Measurements from ENCODE around the gene GPRASP2.
A peak's percentile ranks its signal among the peaks of the same experiment; 100 is the strongest.
"Not testable (repeated sequence)": the region's sequence is repeated elsewhere in the genome, so short reads cannot be mapped to it uniquely, and the experiment has no call there.

The GPRASP2 gene

DNA sequence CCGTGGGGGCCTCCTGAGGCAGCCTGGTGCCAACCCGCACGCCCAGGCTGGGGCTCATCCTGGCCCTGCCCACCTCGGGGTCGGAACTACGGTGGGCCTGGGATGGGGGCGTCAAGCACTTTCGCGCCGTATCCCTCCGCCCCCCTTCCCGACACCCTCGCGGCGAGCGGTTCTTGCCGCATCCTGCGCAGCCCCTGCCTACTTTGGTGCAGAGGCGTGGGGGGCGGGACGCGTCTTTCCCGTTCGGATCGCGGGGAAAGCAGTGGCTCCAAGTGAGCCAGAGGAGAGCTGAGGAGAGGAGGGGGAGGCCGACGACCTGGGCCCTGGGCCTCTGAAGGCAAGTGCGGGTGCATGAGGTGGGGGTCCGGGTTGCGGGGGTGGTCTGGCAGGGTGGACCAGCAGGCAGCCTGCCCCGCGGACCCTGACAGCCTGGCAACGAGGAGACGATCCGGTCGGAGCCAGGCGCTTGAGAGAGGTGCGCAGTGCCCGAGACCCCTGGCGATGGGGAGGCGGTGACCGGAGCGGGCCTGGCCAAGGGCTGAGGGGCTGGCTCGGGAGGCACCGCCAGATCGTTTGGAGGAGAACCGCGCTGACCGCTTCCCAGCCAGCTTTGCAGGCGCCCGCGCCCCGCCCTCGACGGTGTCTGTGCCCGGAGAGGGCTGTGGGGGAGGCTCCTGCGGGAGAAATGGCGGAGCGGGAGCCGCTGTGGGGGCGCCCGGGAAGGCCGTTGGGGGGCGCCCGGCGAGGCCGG lies at the start of gene GPRASP2:
GPRASP2 (plus strand) TSS at position 233 of the 751 bp plus-strand sequence. CDS start 2,422 bp downstream, outside the sequence.
- DNase-seq: no peak

DNA sequence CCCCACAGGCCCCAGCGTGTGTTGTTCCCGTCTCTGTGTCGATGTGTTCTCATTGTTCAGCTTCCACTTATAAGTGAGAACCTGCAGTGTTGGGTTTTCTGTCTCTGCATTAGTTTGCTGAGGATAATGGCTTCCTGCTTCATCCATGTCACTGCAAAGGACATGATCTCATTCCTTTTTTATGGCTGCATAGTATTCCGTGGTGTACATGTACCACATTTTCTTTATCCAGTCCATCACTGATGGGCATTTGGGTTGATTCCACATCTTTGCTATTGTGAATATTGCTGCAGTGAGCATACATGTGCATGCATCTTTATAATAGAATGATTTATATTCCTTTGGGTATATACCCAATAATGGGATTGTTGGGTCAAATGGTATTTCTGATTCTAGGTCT lies 48.4 kb upstream of the GPRASP2 start:
- not testable (repeated sequence) for DNase-seq

DNA sequence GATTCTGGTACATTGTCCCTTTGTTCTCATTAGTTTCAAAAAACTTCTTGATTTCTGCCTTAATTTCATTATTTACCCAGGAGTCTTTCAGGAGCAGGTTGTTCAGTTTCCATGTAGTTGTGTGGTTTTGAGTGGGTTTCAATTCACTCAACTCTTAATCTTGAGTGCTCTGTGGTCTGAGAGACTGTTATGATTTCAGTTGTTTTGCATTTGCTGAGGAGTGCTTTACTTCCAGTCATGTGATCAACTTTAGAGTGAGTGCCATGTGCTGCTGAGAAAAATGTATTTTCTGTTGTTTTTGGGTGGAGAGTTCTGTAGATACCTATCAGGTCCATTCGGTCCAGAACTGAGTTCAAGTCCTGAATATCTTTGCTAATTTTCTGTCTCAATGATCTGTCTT lies 45.2 kb upstream of the GPRASP2 start:
- DNase-seq: not testable (repeated sequence)

DNA sequence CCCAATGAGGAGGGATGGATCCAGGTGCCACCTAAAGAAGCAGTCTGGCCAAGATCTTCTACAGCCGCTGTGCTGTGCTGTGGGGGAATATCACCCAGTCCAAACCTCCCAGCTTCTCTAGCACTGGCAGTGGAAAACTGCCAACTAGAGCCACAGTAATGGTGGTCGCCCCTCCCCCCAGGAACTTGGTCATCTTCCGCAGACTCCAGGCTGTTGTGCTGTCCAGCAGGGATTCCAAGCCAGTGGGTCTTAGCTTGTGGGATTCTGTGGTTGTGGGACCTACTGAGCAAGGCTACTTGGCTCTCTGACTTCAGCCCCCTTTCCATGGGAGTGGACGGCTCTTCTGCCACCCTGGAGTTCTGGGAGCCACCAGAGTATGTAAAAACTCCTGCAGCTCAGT lies 42.7 kb upstream of the GPRASP2 start:
- DNase-seq: no peak

DNA sequence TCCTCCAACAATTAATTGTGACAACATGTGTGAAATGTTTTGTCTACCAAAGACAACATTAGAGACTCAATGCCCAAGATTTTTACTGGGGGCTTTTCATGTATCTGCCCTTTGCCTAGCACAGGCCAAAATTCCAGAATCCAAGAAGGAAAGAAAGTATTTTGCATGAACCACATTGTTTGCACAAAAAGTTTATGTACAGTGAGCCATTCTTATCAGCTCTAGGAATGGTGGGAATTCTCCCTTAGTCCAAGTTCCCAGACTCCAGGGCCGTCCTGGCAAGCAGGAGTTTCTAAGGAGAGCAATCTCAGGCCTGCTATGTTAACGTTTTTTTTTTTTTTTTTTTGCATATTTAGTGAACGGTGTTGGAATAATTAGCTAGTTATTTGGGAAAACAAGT lies 39.4 kb upstream of the GPRASP2 start:
- no peak for DNase-seq

DNA sequence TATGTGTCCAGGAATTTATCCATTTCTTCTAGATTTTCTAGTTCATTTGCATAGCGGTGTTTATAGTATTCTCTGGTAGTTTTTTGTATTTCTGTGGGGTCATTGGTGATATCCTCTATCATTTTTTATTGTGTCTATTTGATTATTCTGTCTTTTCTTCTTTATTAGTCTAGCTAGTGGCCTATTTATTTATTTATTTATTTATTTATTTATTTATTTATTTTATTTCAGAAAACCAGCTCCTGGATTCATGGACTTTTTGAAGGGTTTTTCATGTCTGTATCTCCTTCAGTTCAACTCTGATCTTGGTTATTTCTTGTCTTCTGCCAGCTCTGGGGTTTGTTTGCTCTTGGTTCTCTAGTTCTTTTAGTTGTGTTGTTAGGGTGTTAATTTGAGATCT lies 34.8 kb upstream of the GPRASP2 start:
- DNase-seq: not testable (repeated sequence)

DNA sequence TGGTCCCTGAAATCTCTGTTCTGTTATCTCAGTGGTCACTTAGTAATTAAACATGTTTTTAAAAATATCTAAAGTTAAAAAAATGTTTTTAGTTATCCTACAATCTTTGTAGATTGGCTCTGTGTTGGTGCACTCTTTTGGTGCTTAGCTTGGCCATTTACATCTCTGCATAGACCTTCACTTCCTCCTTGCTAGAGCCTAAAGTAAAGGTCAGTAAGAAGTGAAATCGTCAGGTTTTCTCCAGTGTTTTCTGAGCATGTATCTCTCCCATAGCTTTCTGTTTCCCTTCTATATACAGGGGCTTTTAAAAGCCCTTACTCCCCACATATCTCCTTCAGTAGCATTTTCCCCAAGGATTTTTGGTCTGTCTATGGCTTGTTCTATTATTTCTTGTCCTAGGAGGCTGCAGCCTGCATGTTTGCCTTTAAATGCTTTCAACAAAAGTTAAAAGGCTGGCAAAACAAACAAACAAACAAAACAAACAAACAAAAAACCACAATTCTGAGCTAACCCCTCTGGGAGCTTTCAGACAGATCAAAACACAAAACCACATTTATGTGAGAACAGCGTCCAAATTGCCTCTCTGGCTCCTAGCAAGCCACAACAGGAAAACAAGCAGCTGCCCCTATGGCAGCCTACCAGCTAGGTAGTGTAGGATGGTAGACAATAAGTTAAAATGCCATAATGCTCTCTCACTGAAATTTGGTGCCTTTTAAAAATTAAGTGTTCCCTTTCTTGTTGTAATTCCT lies 27.3 kb upstream of the GPRASP2 start:
- no peak for DNase-seq

DNA sequence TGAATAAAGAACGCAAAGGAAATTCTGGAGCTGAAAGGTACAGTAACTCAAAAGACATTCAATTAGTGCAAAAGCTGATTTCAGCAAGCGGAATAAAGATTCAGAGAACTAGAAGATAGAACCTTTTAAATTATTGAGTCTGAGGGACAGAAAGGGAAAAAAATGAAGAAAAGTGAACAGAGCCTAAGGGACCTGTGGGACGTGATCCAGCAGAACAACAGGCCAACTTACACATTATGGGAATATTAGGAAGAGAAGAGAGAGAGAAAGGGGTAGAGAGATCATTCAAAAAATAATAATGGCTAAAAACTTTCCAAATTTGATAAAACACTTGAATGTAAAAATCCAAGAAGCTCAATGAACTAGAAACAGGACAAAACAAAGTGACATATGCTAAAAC lies 17.5 kb upstream of the GPRASP2 start:
- no peak for DNase-seq

DNA sequence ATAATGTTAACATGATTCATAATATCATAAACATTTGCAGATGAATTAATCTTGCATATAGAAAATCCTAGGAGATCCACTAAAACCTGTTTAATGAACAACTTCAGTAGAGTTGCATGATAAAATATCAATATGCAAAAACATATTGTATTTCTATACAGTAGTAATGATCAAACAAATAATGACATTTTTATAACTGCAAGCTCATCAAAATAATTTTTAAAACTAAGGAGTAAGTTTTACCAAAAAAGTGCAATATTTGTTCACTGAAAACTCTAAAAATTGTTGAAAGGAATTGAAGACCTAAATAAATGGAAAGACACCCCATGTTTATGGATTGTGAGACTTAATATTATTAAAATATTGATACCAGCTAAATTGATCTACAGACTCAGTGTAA lies 15.9 kb upstream of the GPRASP2 start:
- no peak for DNase-seq

DNA sequence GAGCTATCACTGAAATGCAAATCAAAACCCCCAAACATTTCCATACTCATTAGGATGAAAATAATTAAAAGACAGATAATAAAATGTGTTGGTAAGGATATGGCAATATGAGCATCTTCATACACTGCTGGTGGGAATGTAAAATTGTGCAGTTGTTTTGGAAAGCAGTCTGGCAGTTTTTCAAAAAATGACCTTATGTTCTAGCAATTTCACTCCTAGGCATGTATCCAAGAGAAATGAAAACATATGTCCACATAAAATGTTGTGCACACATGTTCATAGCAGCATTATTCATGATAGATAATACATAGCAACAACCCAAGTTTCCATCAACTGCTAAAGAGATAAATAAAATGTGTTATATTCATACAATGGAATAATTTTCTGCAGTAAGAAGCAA lies 14.8 kb upstream of the GPRASP2 start:
- DNase-seq: no peak

DNA sequence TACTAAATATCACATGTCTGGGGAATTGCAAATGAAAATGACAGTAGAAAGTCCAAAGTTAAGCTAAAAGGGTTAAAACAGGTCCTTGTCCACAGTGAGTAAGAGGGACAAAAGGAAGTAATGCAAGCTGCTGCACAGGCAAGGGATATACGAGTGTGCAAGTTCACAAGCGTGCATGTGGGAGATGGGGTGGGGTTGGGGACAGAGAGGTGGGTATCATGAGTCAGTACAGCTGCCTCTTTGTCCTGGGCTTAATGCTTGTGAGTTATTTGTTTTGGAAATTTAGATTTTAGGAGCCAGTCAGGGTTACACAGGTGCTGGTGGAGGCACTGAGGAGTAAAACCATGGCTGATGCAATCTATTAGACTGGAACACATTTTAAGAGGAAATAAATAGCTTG lies 3.3 kb upstream of the GPRASP2 start:
- DNase-seq: no peak

DNA sequence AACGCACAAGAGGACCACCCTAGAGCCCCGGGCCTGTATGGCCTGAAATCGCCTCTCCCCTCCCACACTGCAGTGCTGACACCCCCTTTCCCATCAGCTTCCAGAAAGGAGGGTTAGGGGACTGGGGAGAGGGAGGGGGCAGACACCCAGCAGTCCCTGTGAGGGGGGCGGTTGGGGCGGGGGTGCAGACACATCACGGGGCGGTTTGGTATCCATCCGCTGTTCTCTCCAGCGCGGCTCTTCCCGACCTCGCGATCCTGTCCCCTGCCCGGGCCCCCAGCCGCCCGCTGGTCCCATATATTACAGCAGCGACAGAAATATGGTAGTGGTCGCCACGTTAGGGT lies 404 bp upstream of the GPRASP2 start:
- no peak for DNase-seq

DNA sequence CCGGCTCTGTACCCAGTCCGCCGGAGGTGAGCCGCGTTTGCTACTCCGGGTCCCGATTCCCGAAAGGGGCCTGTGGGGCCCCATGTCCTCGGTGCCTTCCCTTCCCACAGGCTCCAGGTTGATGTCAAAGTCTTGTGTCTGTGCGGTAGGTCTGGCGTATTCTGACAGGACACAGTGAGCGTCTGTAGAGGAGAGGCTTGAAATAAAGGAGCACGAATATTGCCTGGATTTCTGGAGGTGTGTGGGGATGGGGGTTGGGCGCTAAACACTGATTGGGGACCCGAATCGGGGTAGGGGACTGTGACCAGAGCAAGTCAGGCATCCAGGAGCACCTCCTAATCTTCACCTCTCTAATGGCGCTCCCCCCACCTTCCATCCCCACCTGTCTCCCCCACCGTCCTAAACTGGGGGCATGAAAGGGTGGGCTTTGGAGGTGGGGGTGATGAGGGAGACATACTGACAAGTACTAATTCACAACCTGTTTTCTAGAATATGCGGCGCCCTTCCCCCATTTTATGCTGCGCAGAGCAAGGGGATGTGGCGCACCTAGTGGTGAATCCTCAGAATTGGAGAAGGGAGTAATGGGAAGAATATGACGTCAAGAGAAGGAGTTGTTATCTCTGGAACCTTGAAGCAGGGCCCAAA lies 855 bp downstream of the GPRASP2 start:
- DNase-seq: no peak

DNA sequence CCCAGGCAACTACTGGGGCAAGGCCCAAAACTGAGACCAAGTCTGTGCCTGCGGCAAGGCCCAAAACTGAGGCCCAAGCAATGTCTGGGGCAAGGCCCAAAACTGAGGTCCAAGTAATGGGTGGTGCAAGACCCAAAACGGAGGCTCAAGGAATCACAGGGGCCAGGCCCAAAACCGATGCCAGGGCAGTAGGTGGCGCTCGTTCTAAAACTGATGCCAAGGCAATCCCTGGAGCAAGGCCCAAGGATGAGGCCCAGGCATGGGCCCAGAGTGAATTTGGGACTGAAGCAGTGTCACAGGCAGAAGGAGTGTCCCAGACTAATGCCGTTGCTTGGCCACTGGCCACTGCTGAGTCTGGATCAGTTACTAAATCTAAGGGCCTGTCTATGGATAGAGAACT lies 2.7 kb downstream of the GPRASP2 start:
- DNase-seq: no peak

DNA sequence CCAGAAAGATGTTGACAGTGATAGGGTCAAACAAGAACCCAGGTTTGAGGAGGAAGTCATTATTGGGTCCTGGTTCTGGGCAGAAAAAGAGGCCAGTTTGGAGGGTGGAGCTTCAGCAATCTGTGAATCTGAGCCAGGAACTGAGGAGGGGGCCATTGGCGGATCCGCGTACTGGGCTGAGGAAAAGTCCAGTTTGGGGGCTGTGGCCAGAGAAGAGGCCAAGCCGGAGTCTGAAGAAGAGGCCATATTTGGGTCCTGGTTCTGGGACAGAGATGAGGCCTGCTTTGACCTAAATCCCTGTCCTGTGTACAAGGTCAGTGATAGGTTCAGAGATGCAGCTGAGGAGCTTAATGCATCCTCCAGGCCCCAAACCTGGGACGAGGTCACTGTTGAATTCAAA lies 3.7 kb downstream of the GPRASP2 start:
- DNase-seq: no peak

DNA sequence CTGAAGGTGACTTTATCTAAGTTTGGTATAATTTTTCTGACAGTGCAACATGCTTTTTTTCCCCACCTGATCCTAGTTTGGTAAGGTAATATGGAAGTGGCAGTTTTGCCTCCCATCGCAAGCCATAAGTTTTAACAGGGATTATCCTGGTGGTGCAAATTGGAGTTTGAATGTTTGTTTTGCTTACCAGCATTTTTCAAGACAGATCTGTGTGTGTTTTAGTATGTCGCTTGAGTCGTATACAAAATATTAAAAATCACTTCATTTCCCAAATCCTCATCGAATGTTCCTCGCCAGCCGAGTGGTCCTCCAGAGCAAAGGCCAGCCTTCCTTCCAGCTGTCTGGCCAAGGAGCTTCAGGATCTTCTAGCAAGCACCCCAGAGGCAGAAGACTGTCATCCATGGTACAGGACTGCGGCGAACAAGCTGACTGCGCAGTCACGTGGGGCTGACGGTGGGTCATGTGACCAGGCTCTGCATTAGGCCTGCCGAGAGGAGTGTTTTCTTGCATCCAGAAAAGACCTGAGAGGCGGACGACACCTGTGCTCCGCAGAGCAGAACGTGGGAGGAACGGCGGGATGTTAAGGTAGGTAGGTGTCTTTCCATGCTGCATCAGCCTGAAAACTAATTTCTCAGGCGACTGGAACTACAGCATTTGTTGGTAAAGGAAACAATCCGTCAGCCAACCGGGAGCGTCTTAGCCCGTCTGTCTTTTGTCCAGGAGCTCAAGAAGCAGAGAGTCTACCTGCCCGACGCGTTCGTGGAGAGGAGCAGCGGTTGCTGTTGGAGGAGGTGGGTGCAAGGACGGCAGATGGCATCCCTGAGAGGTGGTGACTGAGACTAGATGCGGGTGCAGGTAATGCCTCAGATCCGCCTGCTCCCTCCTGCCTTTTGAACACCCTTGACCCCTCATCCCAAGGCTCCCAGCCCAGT lies 8.3 kb downstream of the GPRASP2 start, which contains the start of gene GPRASP3:
GPRASP3 (plus strand) TSS at position 507 of the 932 bp plus-strand sequence. CDS start 28,253 bp downstream, outside the sequence.
- DNase-seq: peak; percentile 25

DNA sequence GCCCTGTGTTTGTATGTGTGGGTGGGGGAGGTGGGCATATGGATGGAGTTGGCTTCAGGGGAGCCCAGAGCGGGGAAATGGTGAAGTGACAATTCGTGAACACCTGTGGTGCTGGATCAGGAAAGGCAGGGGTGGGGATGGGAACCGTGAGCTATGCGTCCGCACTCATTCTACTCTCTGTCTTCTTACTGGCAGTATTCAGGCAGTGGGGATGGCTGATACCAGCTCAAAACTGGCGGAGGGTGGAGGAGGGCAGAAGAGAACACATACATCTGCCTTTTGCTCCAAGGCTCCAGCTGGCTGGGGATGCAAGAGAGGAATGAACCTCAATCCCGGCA lies 8.9 kb downstream of the GPRASP2 start:
- not testable (repeated sequence) for DNase-seq

DNA sequence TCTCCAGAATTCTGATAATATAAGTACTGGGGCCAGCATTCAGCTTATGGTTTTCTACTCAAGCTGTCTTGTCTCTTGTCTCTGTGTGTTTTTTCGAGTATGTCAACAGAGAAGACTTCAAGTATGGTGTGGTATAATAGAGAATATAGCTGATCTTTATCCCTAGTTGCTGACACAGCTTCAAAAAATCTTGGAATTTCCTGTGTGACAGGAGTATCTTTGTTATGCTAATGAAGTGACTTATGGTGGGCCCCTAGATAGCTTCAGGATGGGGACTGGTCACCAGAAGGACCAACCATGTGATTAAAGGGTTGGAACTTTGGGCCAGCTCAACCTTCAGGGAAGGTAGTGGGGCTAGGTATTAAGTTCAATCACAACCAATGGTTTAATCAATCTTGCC lies 11.2 kb downstream of the GPRASP2 start:
- DNase-seq: no peak

DNA sequence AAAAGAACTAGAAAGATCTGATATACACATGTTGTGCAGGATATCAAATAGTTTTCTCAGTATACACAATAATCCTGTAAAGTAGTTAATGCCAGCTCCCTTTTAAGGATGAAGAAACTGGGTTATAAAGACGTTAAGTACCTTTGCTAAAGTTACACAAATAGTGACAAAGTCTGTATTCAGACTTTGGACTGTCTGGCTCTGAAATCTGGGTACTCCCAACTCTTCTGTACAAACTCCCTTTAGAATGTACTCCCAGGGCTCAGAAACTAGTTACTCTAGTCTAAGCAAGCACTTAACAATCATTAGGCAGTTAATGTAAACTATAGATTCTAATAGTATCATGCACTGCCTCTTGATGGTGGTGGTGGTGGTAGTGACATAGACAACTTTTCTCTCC lies 15.5 kb downstream of the GPRASP2 start:
- DNase-seq: no peak

DNA sequence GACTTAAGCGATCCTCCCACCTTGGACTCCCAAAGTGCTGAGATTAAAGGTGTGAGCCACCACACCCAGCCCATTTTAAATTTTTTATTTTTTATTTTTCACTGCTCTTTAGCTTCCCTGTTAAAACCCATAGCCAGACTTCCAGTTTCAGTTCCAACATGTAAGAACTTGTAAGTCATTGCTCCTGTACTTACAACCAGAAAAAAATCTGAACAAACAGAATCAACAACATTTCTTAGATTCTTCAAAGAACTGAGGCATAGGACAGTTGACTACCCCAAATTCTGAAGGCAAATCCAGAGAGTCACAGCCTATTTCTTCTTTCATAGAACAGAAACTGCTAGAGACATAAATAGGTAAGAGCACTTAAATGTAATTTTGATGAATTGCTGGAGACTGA lies 16.4 kb downstream of the GPRASP2 start:
- no peak for DNase-seq

DNA sequence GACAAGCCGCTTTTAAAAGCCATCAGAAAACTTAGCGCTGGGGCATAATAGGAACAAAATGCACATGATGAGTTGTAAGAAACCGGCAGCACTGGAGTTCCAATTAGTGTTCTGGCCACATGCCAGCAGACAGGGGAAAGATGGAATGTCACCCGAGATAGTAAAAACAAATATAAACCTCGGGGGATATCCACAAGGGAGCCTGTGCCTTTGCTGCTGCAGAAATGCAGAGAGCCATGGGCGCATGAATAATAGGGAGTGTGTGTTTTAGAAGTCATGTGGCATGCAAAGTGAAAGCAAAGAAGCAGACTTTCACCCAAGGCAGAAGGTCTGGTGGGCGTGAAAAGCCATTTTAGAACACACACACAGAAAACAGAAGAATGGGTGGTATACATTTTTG lies 27.4 kb downstream of the GPRASP2 start:
- DNase-seq: no peak

DNA sequence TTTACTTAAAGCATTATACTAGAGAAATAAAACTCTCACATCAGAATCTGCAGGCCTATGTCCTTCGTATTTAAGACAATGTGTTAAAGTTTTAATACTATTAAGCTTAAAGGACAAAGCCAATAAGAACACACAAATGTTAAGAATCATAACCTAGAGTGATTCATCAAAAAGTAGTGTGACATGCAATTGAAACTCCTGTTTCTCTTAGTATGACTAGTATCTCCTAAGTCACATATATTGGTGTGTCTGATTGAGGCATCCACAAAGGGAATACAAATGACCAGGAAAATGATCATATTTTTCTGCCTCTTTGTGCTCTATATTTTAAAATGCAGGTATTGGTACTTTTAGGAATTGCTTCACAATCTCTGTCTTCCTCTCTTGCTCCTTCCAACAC lies 32.1 kb downstream of the GPRASP2 start:
- no peak for DNase-seq

DNA sequence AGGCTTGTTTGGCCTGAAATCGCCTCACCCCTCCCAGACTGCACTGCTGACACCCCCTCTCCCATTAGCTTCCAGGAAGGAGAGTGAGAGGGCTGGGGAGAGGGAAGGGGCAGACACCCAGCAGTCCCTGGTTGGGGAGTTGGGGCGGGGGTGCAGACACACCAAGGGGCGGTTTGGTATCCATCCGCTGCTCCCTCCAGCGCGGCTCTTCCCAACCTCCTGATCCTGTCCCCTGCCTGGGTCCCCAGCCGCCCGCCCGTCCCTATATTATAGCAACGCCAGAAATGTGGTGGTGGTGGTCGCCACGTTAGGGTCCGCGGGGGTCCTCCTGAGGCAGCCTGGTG lies 33.2 kb downstream of the GPRASP2 start:
- DNase-seq: no peak
